ENCODE data around the gene LRRC74A. TPM values are rescaled to one million over a fixed set of nuclear protein-coding genes. Genes with fewer than 3 reads are reported as not detected.

LRRC74A gene
- total RNA-seq, 1 donor from 2014 or later, result not detected

GRCh38 chr14:76900682-76901081 lies 74.5 kb downstream of the LRRC74A start:
- TF ChIP-seq CTCF (conservative IDR thresholded peaks at IDR 0.05), result no peak
- Mint-ChIP-seq H3K27me3 (peaks cover 3% of the 10 kb centered on the region), H3K4me1 (ENCODE audit: unreplicated experiment) (peaks cover 32% of the 10 kb centered on the region), H3K36me3 (no peaks in the 10 kb centered on the region), H3K27ac (no peak overlapping the region), H3K4me3 (no peak overlapping the region), H3K9me3 (peaks cover 9% of the 10 kb centered on the region)
- no peak for DNase-seq (ENCODE audit: extremely low spot score, unreplicated experiment)

- no peak overlapping the region for H3K27ac Mint-ChIP-seq
These were observed 75.2 kb downstream of the LRRC74A start for GRCh38 chr14:76901171-76902055.

GRCh38 chr14:76902591-76902990 lies 76.4 kb downstream of the LRRC74A start:
- no peak for TF ChIP-seq CTCF (conservative IDR thresholded peaks at IDR 0.05)
- no peak overlapping the region for H3K27ac Mint-ChIP-seq
- peaks cover 3% of the 10 kb centered on the region for H3K27me3 Mint-ChIP-seq
- H3K4me1 Mint-ChIP-seq (ENCODE audit: unreplicated experiment), result peaks cover 32% of the 10 kb centered on the region
- H3K4me3 Mint-ChIP-seq, result no peak overlapping the region
- no peaks in the 10 kb centered on the region for H3K36me3 Mint-ChIP-seq
- no peak for DNase-seq (ENCODE audit: extremely low spot score, unreplicated experiment)
- H3K9me3 Mint-ChIP-seq, result peaks cover 9% of the 10 kb centered on the region

More at GRCh38 chr14:76901171-76902055, 75.2 kb downstream of the LRRC74A start:
- Mint-ChIP-seq H3K4me3 (no peak overlapping the region), H3K9me3 (peaks cover 9% of the 10 kb centered on the region), H3K4me1 (ENCODE audit: unreplicated experiment) (peaks cover 32% of the 10 kb centered on the region), H3K36me3 (no peaks in the 10 kb centered on the region), H3K27me3 (peaks cover 3% of the 10 kb centered on the region)
- DNase-seq (ENCODE audit: extremely low spot score, unreplicated experiment), result no peak
- no peak for TF ChIP-seq CTCF (conservative IDR thresholded peaks at IDR 0.05)

- H3K27me3 Mint-ChIP-seq, result peaks cover 3% of the 10 kb centered on the region
- H3K27ac Mint-ChIP-seq, result peak overlapping the region; percentile 78
- peaks cover 9% of the 10 kb centered on the region for H3K9me3 Mint-ChIP-seq
- TF ChIP-seq CTCF (conservative IDR thresholded peaks at IDR 0.05), result no peak
- H3K4me1 Mint-ChIP-seq (ENCODE audit: unreplicated experiment), result peaks cover 32% of the 10 kb centered on the region
- H3K36me3 Mint-ChIP-seq, result no peaks in the 10 kb centered on the region
- H3K4me3 Mint-ChIP-seq, result no peak overlapping the region
- no peak for DNase-seq (ENCODE audit: extremely low spot score, unreplicated experiment)
These were observed 78.0 kb downstream of the LRRC74A start for GRCh38 chr14:76904100-76904739.

- no peak for DNase-seq (ENCODE audit: extremely low spot score, unreplicated experiment)
- Mint-ChIP-seq H3K4me1 (ENCODE audit: unreplicated experiment) (peaks cover 32% of the 10 kb centered on the region), H3K4me3 (peak overlapping the region; percentile 72)
These were observed 78.7 kb downstream of the LRRC74A start for GRCh38 chr14:76904740-76905569.

More at GRCh38 chr14:76904740-76905569, 78.7 kb downstream of the LRRC74A start:
- TF ChIP-seq CTCF (conservative IDR thresholded peaks at IDR 0.05), result no peak
- Mint-ChIP-seq H3K27me3 (peaks cover 3% of the 10 kb centered on the region), H3K9me3 (peaks cover 9% of the 10 kb centered on the region), H3K36me3 (no peaks in the 10 kb centered on the region), H3K27ac (peak overlapping the region; percentile 78)

Measured in type B pancreatic cell (in vitro differentiated cells).